ENCODE measurements around the gene TLE5. TPM values are rescaled to one million over a fixed set of nuclear protein-coding genes. Genes with fewer than 3 reads are reported as not detected.

The TLE5 gene
- total and polyA plus RNA-seq, 2 experiments from 2014 or later, result 260 to 308 TPM

DNA sequence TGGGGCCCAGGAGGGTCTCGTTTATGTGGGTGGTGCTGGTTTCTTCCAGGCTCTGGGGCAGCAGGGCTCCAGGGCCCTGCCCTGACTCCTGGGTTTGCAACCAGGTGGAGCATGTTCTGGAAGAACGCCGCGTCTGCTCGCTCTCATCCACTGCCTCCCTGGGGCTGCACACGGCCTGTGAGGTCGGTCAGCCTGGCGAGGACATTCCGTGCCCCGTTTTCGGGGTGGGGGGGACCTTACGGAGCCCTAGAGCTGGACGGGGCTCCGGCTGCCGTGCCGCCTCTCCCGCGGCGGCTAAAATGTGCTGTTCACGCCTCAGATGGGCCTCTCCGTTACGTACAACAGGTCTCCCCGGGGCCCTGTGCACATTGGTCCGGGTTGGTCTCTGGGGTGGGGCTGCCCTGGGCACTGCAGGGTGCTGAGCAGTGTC lies 35.2 kb upstream of the TLE5 start:
- Histone ChIP-seq H3K9me2 (replicated peaks; ENCODE audit: insufficient read depth) (no peaks in the 10 kb centered on the region), H3K36me3 (replicated peaks; ENCODE audit: insufficient read depth, low read depth) (no peaks in the 10 kb centered on the region), H3K27ac (peak overlapping the region; percentile 92), H3K27me3 (no peaks in the 10 kb centered on the region), H4K20me1 (ENCODE audit: insufficient read depth, poor library complexity, severe bottlenecking) (peaks cover 80% of the 10 kb centered on the region), H3K4me2 (peak overlapping the region; percentile 99), H3K4me1 (ENCODE audit: insufficient read depth) (peaks cover 34% of the 10 kb centered on the region), H3K79me2 (peaks cover 80% of the 10 kb centered on the region), H2AFZ (no peak overlapping the region), H3K4me3 (no peak overlapping the region), H3K9me3 (ENCODE audit: low read depth) (no peaks in the 10 kb centered on the region)
- TF ChIP-seq EZH2 (IDR thresholded peaks at IDR 0.05; ENCODE audit: borderline replicate concordance) (no peak), EZH2phosphoT487 (IDR thresholded peaks at IDR 0.05; ENCODE audit: low read depth, severe bottlenecking, unreplicated experiment) (no peak)
- TF ChIP-seq, protein P1, sequence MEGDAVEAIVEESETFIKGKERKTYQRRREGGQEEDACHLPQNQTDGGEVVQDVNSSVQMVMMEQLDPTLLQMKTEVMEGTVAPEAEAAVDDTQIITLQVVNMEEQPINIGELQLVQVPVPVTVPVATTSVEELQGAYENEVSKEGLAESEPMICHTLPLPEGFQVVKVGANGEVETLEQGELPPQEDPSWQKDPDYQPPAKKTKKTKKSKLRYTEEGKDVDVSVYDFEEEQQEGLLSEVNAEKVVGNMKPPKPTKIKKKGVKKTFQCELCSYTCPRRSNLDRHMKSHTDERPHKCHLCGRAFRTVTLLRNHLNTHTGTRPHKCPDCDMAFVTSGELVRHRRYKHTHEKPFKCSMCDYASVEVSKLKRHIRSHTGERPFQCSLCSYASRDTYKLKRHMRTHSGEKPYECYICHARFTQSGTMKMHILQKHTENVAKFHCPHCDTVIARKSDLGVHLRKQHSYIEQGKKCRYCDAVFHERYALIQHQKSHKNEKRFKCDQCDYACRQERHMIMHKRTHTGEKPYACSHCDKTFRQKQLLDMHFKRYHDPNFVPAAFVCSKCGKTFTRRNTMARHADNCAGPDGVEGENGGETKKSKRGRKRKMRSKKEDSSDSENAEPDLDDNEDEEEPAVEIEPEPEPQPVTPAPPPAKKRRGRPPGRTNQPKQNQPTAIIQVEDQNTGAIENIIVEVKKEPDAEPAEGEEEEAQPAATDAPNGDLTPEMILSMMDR (IDR thresholded peaks at IDR 0.05; ENCODE audit: poor library complexity), result no peak
- 92% methylated on average over 12 of the region's 24 CpGs for WGBS (ENCODE audit: low lambda C conversion rate, missing lambda C conversion rate)
- no peak for DNase-seq (ENCODE audit: low spot score)

DNA sequence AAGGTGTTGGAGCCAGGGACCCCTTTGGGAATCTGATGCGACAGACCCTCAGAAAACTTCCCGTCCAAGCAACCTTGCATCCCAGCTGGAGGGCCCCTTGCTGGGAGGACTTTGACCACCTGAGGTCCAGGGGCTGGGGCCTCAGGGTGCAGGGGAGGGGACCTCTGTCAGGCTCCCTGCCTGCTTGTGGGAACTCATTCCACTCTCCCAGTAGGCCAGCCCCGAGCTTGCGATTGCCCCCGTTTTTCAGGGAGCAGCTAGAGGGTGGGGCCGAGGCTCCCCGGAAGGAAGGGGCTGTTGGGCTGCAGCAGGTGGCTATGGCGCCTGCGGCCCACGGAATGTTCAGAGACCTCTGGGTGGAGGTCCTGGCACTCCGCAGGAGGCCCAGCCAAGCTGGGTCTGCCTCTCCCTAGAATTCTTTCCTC lies 34.6 kb upstream of the TLE5 start:
- 65% methylated on average over 11 of the region's 11 CpGs for WGBS (ENCODE audit: low lambda C conversion rate, missing lambda C conversion rate)

DNA sequence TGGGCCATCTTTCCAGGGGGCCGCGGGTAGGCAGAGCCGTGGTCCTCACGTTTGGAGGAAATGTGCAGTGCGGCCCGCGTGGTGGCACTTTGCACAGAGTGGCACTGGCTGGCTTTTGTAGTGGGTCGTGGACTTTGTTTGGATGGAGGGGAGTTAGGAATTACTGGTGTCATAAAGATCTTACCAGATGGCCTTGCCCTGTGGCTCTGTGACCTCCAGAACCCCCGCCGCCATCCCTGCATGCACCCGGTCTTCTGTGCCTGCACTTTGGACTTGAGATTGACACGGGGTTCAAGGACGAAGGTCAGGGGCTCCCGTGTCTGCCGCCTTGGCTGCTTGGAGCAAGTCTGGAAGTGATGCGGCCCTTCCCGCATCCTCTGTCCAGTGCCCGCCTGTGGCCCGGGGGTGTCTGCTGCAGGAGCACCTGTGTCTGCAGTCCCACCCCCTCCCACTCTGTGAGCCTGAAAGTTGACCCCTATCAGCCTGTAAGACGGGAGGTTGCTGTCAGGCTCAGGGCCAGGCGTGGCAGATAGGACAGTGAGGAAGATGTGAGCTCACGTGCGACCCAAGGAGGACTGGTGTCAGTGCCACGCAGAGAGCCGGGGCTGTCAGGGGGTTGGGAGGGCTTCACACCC lies 34.1 kb upstream of the TLE5 start:
- H3K27me3 ChIP-seq, result no peaks in the 10 kb centered on the region
- no peaks in the 10 kb centered on the region for H3K36me3 ChIP-seq (replicated peaks; ENCODE audit: insufficient read depth, low read depth)
- peak overlapping the region; percentile 92 for H3K27ac ChIP-seq
- peak overlapping the region; percentile 99 for H3K4me2 ChIP-seq
- H3K9me3 ChIP-seq (ENCODE audit: low read depth), result no peaks in the 10 kb centered on the region
- WGBS (ENCODE audit: low lambda C conversion rate, missing lambda C conversion rate), result 50% methylated on average over 25 of the region's 25 CpGs
- H3K9me2 ChIP-seq (replicated peaks; ENCODE audit: insufficient read depth), result no peaks in the 10 kb centered on the region
- peak; percentile 36 for DNase-seq (ENCODE audit: low spot score)
- H3K4me1 ChIP-seq (ENCODE audit: insufficient read depth), result peaks cover 34% of the 10 kb centered on the region
- H2AFZ ChIP-seq, result no peak overlapping the region
- peak overlapping the region; percentile 96 for H3K4me3 ChIP-seq
- peaks cover 70% of the 10 kb centered on the region for H3K79me2 ChIP-seq
- H4K20me1 ChIP-seq (ENCODE audit: insufficient read depth, poor library complexity, severe bottlenecking), result peaks cover 69% of the 10 kb centered on the region
- TF ChIP-seq, protein P1 (IDR thresholded peaks at IDR 0.05; ENCODE audit: poor library complexity), result no peak
- TF ChIP-seq EZH2phosphoT487 (IDR thresholded peaks at IDR 0.05; ENCODE audit: low read depth, severe bottlenecking, unreplicated experiment) (no peak), EZH2 (IDR thresholded peaks at IDR 0.05; ENCODE audit: borderline replicate concordance) (no peak)

More for the DNA sequence above, 34.6 kb upstream of the TLE5 start:
- Histone ChIP-seq H3K4me2 (peak overlapping the region; percentile 99), H2AFZ (no peak overlapping the region), H3K79me2 (peaks cover 75% of the 10 kb centered on the region), H3K9me3 (ENCODE audit: low read depth) (no peaks in the 10 kb centered on the region), H3K4me3 (no peak overlapping the region), H3K36me3 (replicated peaks; ENCODE audit: insufficient read depth, low read depth) (no peaks in the 10 kb centered on the region), H3K27ac (peak overlapping the region; percentile 92), H3K27me3 (no peaks in the 10 kb centered on the region), H3K9me2 (replicated peaks; ENCODE audit: insufficient read depth) (no peaks in the 10 kb centered on the region), H3K4me1 (ENCODE audit: insufficient read depth) (peaks cover 34% of the 10 kb centered on the region), H4K20me1 (ENCODE audit: insufficient read depth, poor library complexity, severe bottlenecking) (peaks cover 75% of the 10 kb centered on the region)
- TF ChIP-seq, protein P1 (IDR thresholded peaks at IDR 0.05; ENCODE audit: poor library complexity), result no peak
- TF ChIP-seq EZH2phosphoT487 (IDR thresholded peaks at IDR 0.05; ENCODE audit: low read depth, severe bottlenecking, unreplicated experiment), result no peak
- TF ChIP-seq EZH2 (IDR thresholded peaks at IDR 0.05; ENCODE audit: borderline replicate concordance), result no peak
- peak; percentile 61 for DNase-seq (ENCODE audit: low spot score)

Data from hepatocyte (in vitro differentiated cells).